Fibroblast of mammary gland (primary cell): Measurements from ENCODE around the gene MRPL36.

Source experiments
- DNase-seq: peaks from one replicate; pipeline ENCODE4 v3.0.0-alpha.2; 2010; ENCODE audit warnings: low read depth
- H3K4me3 ChIP-seq: 2 replicates; pipeline ENCODE4 v1.5.1; 2011; ENCODE audit warnings: low read depth, mild to moderate bottlenecking, low read length, moderate library complexity; ENCODE audit not compliant: control insufficient read depth
- TF ChIP-seq, protein P1 (sequence below): conservative IDR thresholded peaks from 2 replicates; pipeline ENCODE4 v1.5.1; 2011; ENCODE audit warnings: low read depth, low read length, inconsistent platforms; ENCODE audit not compliant: control insufficient read depth, insufficient read depth

Gene MRPL36

GRCh38 chr5:1842004-1842819 lies 42.6 kb upstream of the MRPL36 start:
- H3K4me3 ChIP-seq, result no peak overlapping the region
- DNase-seq, result no peak
- TF ChIP-seq, protein P1, sequence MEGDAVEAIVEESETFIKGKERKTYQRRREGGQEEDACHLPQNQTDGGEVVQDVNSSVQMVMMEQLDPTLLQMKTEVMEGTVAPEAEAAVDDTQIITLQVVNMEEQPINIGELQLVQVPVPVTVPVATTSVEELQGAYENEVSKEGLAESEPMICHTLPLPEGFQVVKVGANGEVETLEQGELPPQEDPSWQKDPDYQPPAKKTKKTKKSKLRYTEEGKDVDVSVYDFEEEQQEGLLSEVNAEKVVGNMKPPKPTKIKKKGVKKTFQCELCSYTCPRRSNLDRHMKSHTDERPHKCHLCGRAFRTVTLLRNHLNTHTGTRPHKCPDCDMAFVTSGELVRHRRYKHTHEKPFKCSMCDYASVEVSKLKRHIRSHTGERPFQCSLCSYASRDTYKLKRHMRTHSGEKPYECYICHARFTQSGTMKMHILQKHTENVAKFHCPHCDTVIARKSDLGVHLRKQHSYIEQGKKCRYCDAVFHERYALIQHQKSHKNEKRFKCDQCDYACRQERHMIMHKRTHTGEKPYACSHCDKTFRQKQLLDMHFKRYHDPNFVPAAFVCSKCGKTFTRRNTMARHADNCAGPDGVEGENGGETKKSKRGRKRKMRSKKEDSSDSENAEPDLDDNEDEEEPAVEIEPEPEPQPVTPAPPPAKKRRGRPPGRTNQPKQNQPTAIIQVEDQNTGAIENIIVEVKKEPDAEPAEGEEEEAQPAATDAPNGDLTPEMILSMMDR, result no peak

- H3K4me3 ChIP-seq, result no peak overlapping the region
- TF ChIP-seq, protein P1, result no peak
- no peak for DNase-seq
Observed at GRCh38 chr5:1840741-1841521, 41.3 kb upstream of the MRPL36 start.

- DNase-seq, result no peak
- H3K4me3 ChIP-seq, result no peak overlapping the region
- TF ChIP-seq, protein P1, result no peak
Observed at GRCh38 chr5:1840071-1840547, 40.5 kb upstream of the MRPL36 start.

DNA sequence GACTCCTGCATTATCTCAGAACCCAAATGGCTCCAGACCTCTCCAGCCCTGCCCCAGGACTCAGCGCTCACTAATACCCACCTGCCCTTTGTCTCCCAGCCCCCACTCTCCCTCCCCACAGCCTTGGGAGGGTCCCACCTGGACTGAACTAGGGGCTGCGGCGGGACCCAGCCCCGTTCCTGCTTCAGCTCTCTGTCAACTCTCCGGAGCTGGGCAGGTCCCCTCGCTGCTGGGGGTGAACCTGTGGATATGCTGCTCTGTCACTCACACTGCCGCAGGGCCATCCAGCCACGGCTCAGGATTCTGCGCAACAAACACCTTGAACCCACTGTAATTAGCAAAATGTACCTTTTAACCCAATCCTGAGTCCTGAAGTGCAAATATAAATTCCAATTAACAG lies 38.4 kb upstream of the MRPL36 start:
- no peak overlapping the region for H3K4me3 ChIP-seq
- DNase-seq, result no peak
- TF ChIP-seq, protein P1, result no peak

DNA sequence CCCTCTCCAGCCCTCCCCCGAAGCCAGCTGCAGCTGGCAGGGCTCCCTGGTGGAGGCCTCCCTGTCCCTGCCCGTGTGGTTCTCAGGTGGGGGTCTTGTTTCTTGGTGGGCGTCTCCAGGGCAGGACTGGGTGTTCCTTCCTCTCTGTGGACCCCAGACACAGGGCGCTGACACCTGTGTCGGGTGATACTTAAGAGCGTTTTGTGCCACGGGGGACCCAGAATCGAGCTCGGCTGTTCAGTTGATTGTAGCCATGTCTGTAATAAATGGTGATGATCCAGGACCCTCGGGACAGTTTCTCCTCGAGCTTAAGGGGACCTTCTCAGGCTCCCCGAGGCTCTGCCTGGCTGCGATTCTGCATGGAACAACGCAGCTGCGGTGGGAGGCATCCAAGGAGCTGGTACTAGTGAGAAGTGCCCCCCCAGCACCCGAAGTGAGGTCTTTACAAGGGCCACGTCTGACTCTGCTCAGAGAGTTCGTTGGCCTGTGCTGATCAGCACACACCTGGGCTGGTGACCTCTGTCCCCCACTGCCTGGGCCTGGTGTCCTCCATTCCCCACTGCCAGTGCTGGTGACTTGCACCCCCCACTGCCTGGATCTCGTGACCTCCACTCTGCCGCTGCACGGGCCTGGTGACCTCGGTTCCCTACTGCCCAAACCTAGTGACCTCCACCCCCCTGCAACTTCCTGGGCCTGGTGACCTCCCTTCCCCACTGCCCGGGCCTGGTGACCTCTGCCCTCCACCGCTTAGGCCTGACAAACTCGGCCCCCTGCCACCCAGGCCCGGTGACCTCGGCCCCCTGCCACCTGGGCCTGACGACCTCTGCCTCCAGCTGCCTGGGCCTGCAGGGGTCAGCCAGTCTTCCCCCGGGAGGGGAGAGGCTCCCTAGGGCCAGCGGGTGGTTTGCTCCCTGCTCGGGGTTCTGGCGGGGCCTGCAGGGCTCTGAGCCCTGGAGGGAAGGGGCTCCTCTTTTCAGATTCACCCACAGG lies 37.5 kb upstream of the MRPL36 start:
- TF ChIP-seq, protein P1, result no peak
- H3K4me3 ChIP-seq, result no peak overlapping the region
- no peak for DNase-seq
